Gastrocnemius medialis (tissue), 4 donors: Measurements from ENCODE around the gene ZMYM4. TPM values are rescaled to one million over a fixed set of nuclear protein-coding genes. Genes with fewer than 3 reads are reported as not detected.

ENCODE experiments used
- ATAC-seq, 2 donors: fragments of 150-250 bp; one replicate each; pipeline ENCODE4 v1.9.1; 2016
- DNase-seq, 2 donors: peaks; one replicate each; pipeline ENCODE4 v3.0.0-alpha.2; 2019
- H3K27ac ChIP-seq, 4 donors: fragments of 200-600 bp; sonication (generic); 1 replicate in 1 of 4; 2 replicates in 3 of 4; pipeline ENCODE4 v1.5.1; 2016 to 2018; ENCODE audit warnings: mild to moderate bottlenecking in 2 of 4, moderate library complexity in 1 of 4
- H3K27me3 ChIP-seq, 3 donors: fragments of 200-600 bp; sonication (generic) in 2 of 3; 1 replicate in 1 of 3; 2 replicates in 2 of 3; pipeline versions ENCODE4 v1.5.1 to v1.6.0; 2016 to 2019; ENCODE audit warnings: mild to moderate bottlenecking in 1 of 3, moderate library complexity in 1 of 3
- H3K36me3 ChIP-seq, 2 donors: fragments of 200-600 bp; sonication (generic) in 1 of 2; one replicate each; pipeline ENCODE4 v1.5.1; 2017 to 2018
- H3K4me1 ChIP-seq, 2 donors: fragments of 200-600 bp; sonication (generic) in 1 of 2; one replicate each; pipeline ENCODE4 v1.5.1; 2016 to 2017; ENCODE audit warnings: mild to moderate bottlenecking in 2 of 2
- H3K4me3 ChIP-seq, 4 donors: fragments of 200-600 bp; sonication (generic) in 3 of 4; 1 replicate in 1 of 4; 2 replicates in 3 of 4; pipeline ENCODE4 v1.5.1; 2016 to 2019; ENCODE audit warnings: mild to moderate bottlenecking in 2 of 4
- H3K9me3 ChIP-seq, 3 donors: fragments of 200-600 bp; sonication (generic) in 2 of 3; 1 replicate in 1 of 3; 2 replicates in 2 of 3; pipeline ENCODE4 v1.5.1; 2016 to 2019
- POLR2A ChIP-seq, 2 donors: fragments of 450-650 bp; IDR thresholded peaks; one replicate each; pipeline ENCODE4 v1.6.1; 2017; ENCODE audit warnings: antibody characterized with exemption in 2 of 2, mild to moderate bottlenecking in 2 of 2, moderate library complexity in 2 of 2
- in situ Hi-C, 4 donors: fragments of 200-750 bp; cut with MboI; loops; one replicate each; pipeline versions ENCODE4 v1.15.0 to v1.8.0; 2017; ENCODE audit warnings: low sequenced_read_pairs in 4 of 4
- intact Hi-C: fragments of 100-400 bp; cut with DNase I; formaldehyde crosslinking; loops from one replicate; pipeline ENCODE4 v1.15.1; 2023; ENCODE audit warnings: low total_unique reads
- total RNA-seq, 4 donors: library from RNA; depleted of rRNA; stranded (reverse); fragments of >200 nt; gene quantifications; one replicate each; pipeline versions ENCODE4 v1.1.0 to v1.2.3, GENCODE V29; 2016
- TF ChIP-seq, protein P1 (sequence below), 5 experiments: fragments of 450-650 bp in 3 of 5; fragments of 200-600 bp in 2 of 5; sonication (generic) in 2 of 5; IDR thresholded peaks in 4 of 5; conservative IDR thresholded peaks in 1 of 5; 1 replicate in 4 of 5; 2 replicates in 1 of 5; pipeline ENCODE4 v1.5.1; 2016 to 2019; ENCODE audit warnings: antibody characterized with exemption in 5 of 5, mild to moderate bottlenecking in 3 of 5, moderate library complexity in 3 of 5

Gene ZMYM4
- total RNA-seq, 4 donors from 2014 or later: 11.1 to 25.3 (median 13.7) TPM

DNA sequence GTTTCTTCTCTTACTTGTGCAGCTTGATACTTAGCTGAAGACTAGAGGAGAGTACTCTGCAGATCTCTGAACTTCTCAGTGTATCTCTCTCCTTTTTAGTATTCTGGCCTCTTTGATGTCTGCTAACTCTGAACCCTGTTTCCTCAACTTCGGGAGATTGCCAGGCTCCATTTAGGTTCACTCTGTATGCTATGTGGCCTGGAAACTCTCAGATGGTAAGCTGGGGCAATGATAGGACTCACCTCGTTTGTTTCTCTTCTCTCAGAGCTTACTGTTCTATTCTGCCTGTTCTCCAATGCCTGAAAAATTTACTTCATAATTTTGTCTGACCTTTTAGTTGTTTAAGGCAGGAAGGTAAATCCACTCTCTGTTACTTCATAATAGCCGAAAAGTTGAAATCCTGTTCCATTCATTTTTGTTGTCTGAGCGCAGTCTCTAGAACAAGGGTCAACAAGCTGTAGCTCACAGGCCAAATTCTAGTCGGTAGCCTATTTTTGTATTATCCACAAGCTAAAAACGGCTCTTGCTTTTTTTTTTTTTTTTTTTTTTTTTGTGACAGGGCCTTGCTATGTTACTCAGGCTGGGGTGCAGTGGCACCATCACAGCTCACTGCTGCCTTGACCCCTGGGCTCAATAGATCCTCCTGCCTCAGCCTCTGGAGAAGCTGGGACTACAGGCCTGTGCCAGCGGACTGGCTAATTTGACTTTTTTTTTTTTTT is 33.3 kb downstream of the ZMYM4 start:
- DNase-seq (no peak), ATAC-seq (no peak)
- no peaks in the 10 kb centered on the region for H3K9me3 ChIP-seq
- TF ChIP-seq POLR2A (IDR thresholded peaks at IDR 0.05): no peak
- TF ChIP-seq, protein P1, sequence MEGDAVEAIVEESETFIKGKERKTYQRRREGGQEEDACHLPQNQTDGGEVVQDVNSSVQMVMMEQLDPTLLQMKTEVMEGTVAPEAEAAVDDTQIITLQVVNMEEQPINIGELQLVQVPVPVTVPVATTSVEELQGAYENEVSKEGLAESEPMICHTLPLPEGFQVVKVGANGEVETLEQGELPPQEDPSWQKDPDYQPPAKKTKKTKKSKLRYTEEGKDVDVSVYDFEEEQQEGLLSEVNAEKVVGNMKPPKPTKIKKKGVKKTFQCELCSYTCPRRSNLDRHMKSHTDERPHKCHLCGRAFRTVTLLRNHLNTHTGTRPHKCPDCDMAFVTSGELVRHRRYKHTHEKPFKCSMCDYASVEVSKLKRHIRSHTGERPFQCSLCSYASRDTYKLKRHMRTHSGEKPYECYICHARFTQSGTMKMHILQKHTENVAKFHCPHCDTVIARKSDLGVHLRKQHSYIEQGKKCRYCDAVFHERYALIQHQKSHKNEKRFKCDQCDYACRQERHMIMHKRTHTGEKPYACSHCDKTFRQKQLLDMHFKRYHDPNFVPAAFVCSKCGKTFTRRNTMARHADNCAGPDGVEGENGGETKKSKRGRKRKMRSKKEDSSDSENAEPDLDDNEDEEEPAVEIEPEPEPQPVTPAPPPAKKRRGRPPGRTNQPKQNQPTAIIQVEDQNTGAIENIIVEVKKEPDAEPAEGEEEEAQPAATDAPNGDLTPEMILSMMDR (IDR thresholded peaks at IDR 0.05 in 4 of 5, conservative IDR thresholded peaks at IDR 0.05 in 1 of 5): no peak
- H3K27me3 ChIP-seq: no peaks in the 10 kb centered on the region
- H3K4me1 ChIP-seq: peaks cover 27 to 35% of the 10 kb centered on the region in 2 donors
- intact Hi-C loops: no loop called here
- in situ Hi-C loops: no loop called here
- no peak overlapping the region for H3K4me3 ChIP-seq
- H3K27ac ChIP-seq: peak overlapping the region in 3 of 4 donors; percentile 38 to 76 (median 40)
- H3K36me3 ChIP-seq: no peaks in the 10 kb centered on the region

- in situ Hi-C loops: no loop called here
- no peak for TF ChIP-seq POLR2A (IDR thresholded peaks at IDR 0.05)
- TF ChIP-seq, protein P1 (IDR thresholded peaks at IDR 0.05 in 4 of 5, conservative IDR thresholded peaks at IDR 0.05 in 1 of 5): no peak
Measured at GRCh38 chr1:35305383-35305782, 36.9 kb downstream of the ZMYM4 start.

GRCh38 chr1:35315649-35316048 is 47.1 kb downstream of the ZMYM4 start:
- no peak for DNase-seq
- H3K9me3 ChIP-seq: no peaks in the 10 kb centered on the region
- H3K36me3 ChIP-seq: peaks cover 0 to 4% of the 10 kb centered on the region in 2 donors
- intact Hi-C loops: no loop called here
- no peaks in the 10 kb centered on the region for H3K27me3 ChIP-seq
- in situ Hi-C loops: no loop called here
- H3K4me1 ChIP-seq: peaks cover 16 to 21% of the 10 kb centered on the region in 2 donors
- ATAC-seq: no peak
- H3K27ac ChIP-seq: no peak overlapping the region
- H3K4me3 ChIP-seq: no peak overlapping the region
- TF ChIP-seq POLR2A (IDR thresholded peaks at IDR 0.05): no peak
- TF ChIP-seq, protein P1 (IDR thresholded peaks at IDR 0.05 in 4 of 5, conservative IDR thresholded peaks at IDR 0.05 in 1 of 5): no peak

More at GRCh38 chr1:35305383-35305782, 36.9 kb downstream of the ZMYM4 start:
- H3K4me1 ChIP-seq: peaks cover 25 to 30% of the 10 kb centered on the region in 2 donors
- H3K36me3 ChIP-seq: peaks cover 0 to 5% of the 10 kb centered on the region in 2 donors
- intact Hi-C loops: no loop called here
- peak in 1 of 2 donors; percentile 61 for ATAC-seq
- peak overlapping the region; percentile 63 to 77 (median 71) for H3K27ac ChIP-seq
- no peak for DNase-seq
- no peaks in the 10 kb centered on the region for H3K9me3 ChIP-seq
- no peaks in the 10 kb centered on the region for H3K27me3 ChIP-seq
- H3K4me3 ChIP-seq: no peak overlapping the region

GRCh38 chr1:35316264-35316663 is 47.8 kb downstream of the ZMYM4 start:
- in situ Hi-C loops (no loop called here), intact Hi-C loops (no loop called here)
- no peak overlapping the region for H3K4me3 ChIP-seq

More at GRCh38 chr1:35316264-35316663, 47.8 kb downstream of the ZMYM4 start:
- Histone ChIP-seq H3K36me3 (no peaks in the 10 kb centered on the region), H3K27ac (no peak overlapping the region), H3K4me1 (peaks cover 22% of the 10 kb centered on the region in 2 donors), H3K27me3 (no peaks in the 10 kb centered on the region), H3K9me3 (no peaks in the 10 kb centered on the region)
- TF ChIP-seq, protein P1 (IDR thresholded peaks at IDR 0.05 in 4 of 5, conservative IDR thresholded peaks at IDR 0.05 in 1 of 5): no peak
- TF ChIP-seq POLR2A (IDR thresholded peaks at IDR 0.05): no peak
- ATAC-seq (no peak), DNase-seq (no peak)
